ENCODE data around the gene COL17A1. TPM values are rescaled to one million over a fixed set of nuclear protein-coding genes. Genes with fewer than 3 reads are reported as not detected.

Gene COL17A1
- total and polyA plus RNA-seq, 2 experiments from 2014 or later: 1.1 to 1.3 TPM

GRCh38 chr10:104041891-104042535 is 43.7 kb downstream of the COL17A1 start:
- TF ChIP-seq CREB1 (CRISPR knock-in tag; IDR thresholded peaks at IDR 0.05; ENCODE audit: low read depth) (no peak), ZNF114 (CRISPR knock-in tag; IDR thresholded peaks at IDR 0.05) (no peak)
- H4K20me1 ChIP-seq (replicated peaks; ENCODE audit: insufficient read depth): no peaks in the 10 kb centered on the region
- no peaks in the 10 kb centered on the region for H3F3A ChIP-seq (replicated peaks; ENCODE audit: low read depth)
- H3K4me3 ChIP-seq: no peak overlapping the region
- no peak overlapping the region for H3K4me3 Mint-ChIP-seq
- H3K79me2 ChIP-seq (replicated peaks; ENCODE audit: insufficient read depth): no peaks in the 10 kb centered on the region
- no peak overlapping the region for H3K27ac ChIP-seq (ENCODE audit: low read depth)
- DNase-seq (ENCODE audit: low spot score) (no peak), ATAC-seq (no peak)
- H3K27me3 Mint-ChIP-seq (ENCODE audit: insufficient read depth, low read depth, poor library complexity): peaks cover 15% of the 10 kb centered on the region
- no peak overlapping the region for H3K27ac Mint-ChIP-seq
- H3K9me2 ChIP-seq (ENCODE audit: insufficient read depth): no peaks in the 10 kb centered on the region
- H3K4me1 ChIP-seq (ENCODE audit: insufficient read depth): no peaks in the 10 kb centered on the region; the same call in 1 of the 2 replicates
- H3K27me3 ChIP-seq (ENCODE audit: insufficient read depth): no peaks in the 10 kb centered on the region
- H3K4me1 Mint-ChIP-seq: peaks cover 8% of the 10 kb centered on the region; the same call in 1 of the 3 replicates
- no peak overlapping the region for H3K4me2 ChIP-seq
- H2AFZ ChIP-seq: no peak overlapping the region; the same call in 1 of the 2 replicates
- H3K36me3 ChIP-seq (ENCODE audit: insufficient read depth): no peaks in the 10 kb centered on the region
- no peaks in the 10 kb centered on the region; the same call in 2 of the 3 replicates for H3K9me3 Mint-ChIP-seq
- H3K36me3 Mint-ChIP-seq (ENCODE audit: low read depth): no peaks in the 10 kb centered on the region; the same call in 2 of the 3 replicates

GRCh38 chr10:104040862-104041789 is 44.6 kb downstream of the COL17A1 start:
- H3K4me2 ChIP-seq: no peak overlapping the region
- Mint-ChIP-seq H3K27me3 (ENCODE audit: insufficient read depth, low read depth, poor library complexity) (peaks cover 12% of the 10 kb centered on the region), H3K27ac (no peak overlapping the region)
- TF ChIP-seq STAT1 (IDR thresholded peaks at IDR 0.05; ENCODE audit: unreplicated experiment) (no peak), ZNF462 (CRISPR knock-in tag; IDR thresholded peaks at IDR 0.05) (no peak), EZH2 (IDR thresholded peaks at IDR 0.05; ENCODE audit: low read depth, unreplicated experiment) (no peak), ETS1 (IDR thresholded peaks at IDR 0.05) (no peak), ZNF114 (CRISPR knock-in tag; IDR thresholded peaks at IDR 0.05) (no peak), NANOG (IDR thresholded peaks at IDR 0.05; ENCODE audit: borderline replicate concordance) (no peak), ZNF331 (CRISPR knock-in tag; IDR thresholded peaks at IDR 0.05; ENCODE audit: low read depth) (no peak), CTCF (conservative IDR thresholded peaks at IDR 0.05; ENCODE audit: low read depth in 2 of 2) (no peak)

More at GRCh38 chr10:104040862-104041789, 44.6 kb downstream of the COL17A1 start:
- Histone ChIP-seq H3F3A (replicated peaks; ENCODE audit: low read depth) (no peaks in the 10 kb centered on the region), H3K27me3 (ENCODE audit: insufficient read depth) (no peaks in the 10 kb centered on the region), H2AFZ (no peak overlapping the region), H3K4me1 (ENCODE audit: insufficient read depth) (no peaks in the 10 kb centered on the region; the same call in 1 of the 2 replicates), H3K4me3 (no peak overlapping the region), H3K27ac (ENCODE audit: low read depth) (no peak overlapping the region), H3K79me2 (replicated peaks; ENCODE audit: insufficient read depth) (no peaks in the 10 kb centered on the region), H3K36me3 (ENCODE audit: insufficient read depth) (no peaks in the 10 kb centered on the region), H4K20me1 (replicated peaks; ENCODE audit: insufficient read depth) (no peaks in the 10 kb centered on the region), H3K9me2 (ENCODE audit: insufficient read depth) (no peaks in the 10 kb centered on the region)
- Mint-ChIP-seq H3K9me3 (no peaks in the 10 kb centered on the region; the same call in 2 of the 3 replicates), H3K4me1 (peaks cover 6% of the 10 kb centered on the region; the same call in 1 of the 3 replicates), H3K4me3 (no peak overlapping the region), H3K36me3 (ENCODE audit: low read depth) (no peaks in the 10 kb centered on the region; the same call in 2 of the 3 replicates)
- no peak for ATAC-seq
- no peak for DNase-seq (ENCODE audit: low spot score)
